DOHH2 (cell line): ENCODE data around the gene P3R3URF.

Experiments used
- H3F3A ChIP-seq: fragments of 200-600 bp; sonication (generic), shearing (Covaris generic); 2 replicates; pipeline ENCODE4 v1.6.0; 2016; ENCODE audit warnings: antibody characterized with exemption, mild to moderate bottlenecking; ENCODE audit not compliant: control insufficient read depth, insufficient read depth
- H3K27ac ChIP-seq: fragments of 200-600 bp; sonication (generic); 2 replicates; pipeline ENCODE4 v1.5.1; 2014; ENCODE audit warnings: low read depth, mild to moderate bottlenecking, low read length, moderate library complexity
- H3K27me3 ChIP-seq: fragments of 200-600 bp; sonication (generic); 2 replicates; pipeline ENCODE4 v1.6.1; 2014; ENCODE audit warnings: mild to moderate bottlenecking, low read length, mixed read lengths; ENCODE audit not compliant: control insufficient read depth
- H3K36me3 ChIP-seq: fragments of 200-600 bp; sonication (generic); 2 replicates; pipeline ENCODE4 v1.6.1; 2014; ENCODE audit warnings: mild to moderate bottlenecking, low read length, moderate library complexity, mixed read lengths; ENCODE audit not compliant: control insufficient read depth
- H3K4me1 ChIP-seq: fragments of 200-600 bp; sonication (generic); 2 replicates; pipeline ENCODE4 v1.6.1; 2014; ENCODE audit warnings: mild to moderate bottlenecking, low read length, mixed read lengths; ENCODE audit not compliant: control insufficient read depth
- H3K4me2 ChIP-seq: fragments of 200-600 bp; sonication (generic); 2 replicates; pipeline ENCODE4 v1.6.0; 2014; ENCODE audit warnings: mild to moderate bottlenecking, low read length, moderate library complexity
- H3K4me3 ChIP-seq: fragments of 200-600 bp; sonication (generic); 2 replicates; pipeline ENCODE4 v1.5.1; 2014; ENCODE audit warnings: mild to moderate bottlenecking, low read length, mixed read lengths
- H3K79me2 ChIP-seq: fragments of 200-600 bp; sonication (generic); 2 replicates; pipeline ENCODE4 v1.6.1; 2014; ENCODE audit warnings: mild to moderate bottlenecking, low read length, mixed read lengths; ENCODE audit not compliant: control insufficient read depth
- H3K9me2 ChIP-seq: fragments of 200-600 bp; sonication (generic); replicated peaks from 2 replicates; pipeline ENCODE4 v1.6.1; 2014; ENCODE audit warnings: mild to moderate bottlenecking, low read length, mixed read lengths; ENCODE audit not compliant: control insufficient read depth
- H3K9me3 ChIP-seq: fragments of 200-600 bp; sonication (generic); 2 replicates; pipeline ENCODE4 v1.6.1; 2014; ENCODE audit warnings: antibody characterized with exemption, low read length, mixed read lengths; ENCODE audit not compliant: control insufficient read depth, insufficient read depth
- H4K20me1 ChIP-seq: fragments of 200-600 bp; sonication (generic); 2 replicates; pipeline ENCODE4 v1.6.0; 2014; ENCODE audit warnings: low read depth, mild to moderate bottlenecking, antibody characterized with exemption, low read length, moderate library complexity; ENCODE audit not compliant: control insufficient read depth, insufficient read depth
- EZH2phosphoT487 ChIP-seq: fragments of 200-600 bp; sonication (generic); IDR thresholded peaks from 2 replicates; pipeline ENCODE4 v1.6.1; 2017; ENCODE audit warnings: borderline replicate concordance, mild to moderate bottlenecking, antibody characterized with exemption, low read length, moderate library complexity, mixed read lengths
- TF ChIP-seq, protein P1 (sequence below): fragments of 200-600 bp; sonication (generic); IDR thresholded peaks from one replicate; pipeline ENCODE4 v1.5.1; 2014; ENCODE audit warnings: antibody characterized with exemption, mild to moderate bottlenecking, low read depth, low read length; ENCODE audit not compliant: poor library complexity, severe bottlenecking

Gene P3R3URF

GRCh38 chr1:46197964-46198811 lies 21.9 kb upstream of the P3R3URF start, which contains the start of gene POMGNT1:
Gene POMGNT1 (minus strand): TSS chr1:46198434. CDS start chr1:46197821, 613 bp downstream.
- TF ChIP-seq EZH2phosphoT487: no peak

DNA sequence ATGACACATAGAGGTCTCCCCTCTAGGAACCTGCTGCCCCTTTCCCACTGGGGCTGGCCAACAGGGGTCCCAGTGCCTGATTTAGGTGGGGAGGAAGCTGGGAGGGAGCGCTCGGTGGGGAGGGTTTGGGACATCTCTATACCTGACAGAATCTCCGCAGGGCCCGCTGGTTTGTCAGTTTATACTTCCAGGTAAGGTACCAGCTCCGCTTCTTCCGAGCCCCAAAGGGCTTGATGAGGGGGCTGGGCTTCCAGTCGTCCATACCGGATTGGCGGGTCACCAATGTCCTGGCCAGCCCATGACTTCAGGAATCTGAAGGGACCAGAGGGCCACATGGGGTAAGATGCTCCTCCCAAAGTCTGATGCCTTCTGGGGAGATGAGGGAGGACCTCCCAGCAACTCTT lies 21.3 kb upstream of the P3R3URF start:
- H3K4me2 ChIP-seq: peak overlapping the region; percentile 97
- H3K4me3 ChIP-seq: peak overlapping the region; percentile 85
- peaks cover 25% of the 10 kb centered on the region for H3K4me1 ChIP-seq
- no peaks in the 10 kb centered on the region for H4K20me1 ChIP-seq
- H3K9me2 ChIP-seq: no peaks in the 10 kb centered on the region
- no peak overlapping the region; the same call in 1 of the 2 replicates for H3K27ac ChIP-seq
- H3K79me2 ChIP-seq: peaks cover 5% of the 10 kb centered on the region
- H3F3A ChIP-seq: peaks cover 5% of the 10 kb centered on the region; the same call in 1 of the 2 replicates
- H3K27me3 ChIP-seq: no peaks in the 10 kb centered on the region
- peaks cover 2% of the 10 kb centered on the region; the same call in 1 of the 2 replicates for H3K36me3 ChIP-seq
- TF ChIP-seq, protein P1, sequence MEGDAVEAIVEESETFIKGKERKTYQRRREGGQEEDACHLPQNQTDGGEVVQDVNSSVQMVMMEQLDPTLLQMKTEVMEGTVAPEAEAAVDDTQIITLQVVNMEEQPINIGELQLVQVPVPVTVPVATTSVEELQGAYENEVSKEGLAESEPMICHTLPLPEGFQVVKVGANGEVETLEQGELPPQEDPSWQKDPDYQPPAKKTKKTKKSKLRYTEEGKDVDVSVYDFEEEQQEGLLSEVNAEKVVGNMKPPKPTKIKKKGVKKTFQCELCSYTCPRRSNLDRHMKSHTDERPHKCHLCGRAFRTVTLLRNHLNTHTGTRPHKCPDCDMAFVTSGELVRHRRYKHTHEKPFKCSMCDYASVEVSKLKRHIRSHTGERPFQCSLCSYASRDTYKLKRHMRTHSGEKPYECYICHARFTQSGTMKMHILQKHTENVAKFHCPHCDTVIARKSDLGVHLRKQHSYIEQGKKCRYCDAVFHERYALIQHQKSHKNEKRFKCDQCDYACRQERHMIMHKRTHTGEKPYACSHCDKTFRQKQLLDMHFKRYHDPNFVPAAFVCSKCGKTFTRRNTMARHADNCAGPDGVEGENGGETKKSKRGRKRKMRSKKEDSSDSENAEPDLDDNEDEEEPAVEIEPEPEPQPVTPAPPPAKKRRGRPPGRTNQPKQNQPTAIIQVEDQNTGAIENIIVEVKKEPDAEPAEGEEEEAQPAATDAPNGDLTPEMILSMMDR: no peak
- no peak for TF ChIP-seq EZH2phosphoT487
- H3K9me3 ChIP-seq: no peaks in the 10 kb centered on the region

More at GRCh38 chr1:46197964-46198811, 21.9 kb upstream of the P3R3URF start, which contains the start of gene POMGNT1:
- peaks cover 5% of the 10 kb centered on the region for H3K79me2 ChIP-seq
- H3K4me2 ChIP-seq: peak within 1 kb of the TSS; percentile 99
- H3K36me3 ChIP-seq: no peaks in the 10 kb centered on the region; the same call in 1 of the 2 replicates
- peak within 1 kb of the TSS; percentile 19; the same call in 1 of the 2 replicates for H3K27ac ChIP-seq
- H3K4me1 ChIP-seq: peaks cover 31% of the 10 kb centered on the region
- H3K9me2 ChIP-seq: no peaks in the 10 kb centered on the region
- H3K27me3 ChIP-seq: peaks cover 4% of the 10 kb centered on the region
- H3F3A ChIP-seq: peaks cover 5% of the 10 kb centered on the region; the same call in 1 of the 2 replicates
- no peaks in the 10 kb centered on the region for H3K9me3 ChIP-seq
- H3K4me3 ChIP-seq: peak within 1 kb of the TSS; percentile 96
- no peaks in the 10 kb centered on the region for H4K20me1 ChIP-seq

- Histone ChIP-seq H3K4me1 (peaks cover 25% of the 10 kb centered on the region), H3K27me3 (no peaks in the 10 kb centered on the region), H4K20me1 (no peaks in the 10 kb centered on the region), H3K9me2 (no peaks in the 10 kb centered on the region), H3K27ac (no peak overlapping the region), H3K9me3 (no peaks in the 10 kb centered on the region), H3K4me3 (no peak overlapping the region), H3K79me2 (peaks cover 5% of the 10 kb centered on the region), H3F3A (peaks cover 5% of the 10 kb centered on the region; the same call in 1 of the 2 replicates), H3K4me2 (no peak overlapping the region), H3K36me3 (peaks cover 8% of the 10 kb centered on the region; the same call in 1 of the 2 replicates)
- no peak for TF ChIP-seq EZH2phosphoT487
- TF ChIP-seq, protein P1: no peak
These were observed 20.3 kb upstream of the P3R3URF start for GRCh38 chr1:46196609-46197008.
